RKO (cell line): ENCODE measurements around the gene GAGE13.
"Not testable (repeated sequence)": the region's sequence is repeated elsewhere in the genome, so short reads cannot be mapped to it uniquely, and the experiment has no call there.

Experiments
- DNase-seq: peaks from one replicate; pipeline ENCODE4 v3.0.0-alpha.2; 2016; ENCODE audit warnings: low spot score

Gene GAGE13

DNA sequence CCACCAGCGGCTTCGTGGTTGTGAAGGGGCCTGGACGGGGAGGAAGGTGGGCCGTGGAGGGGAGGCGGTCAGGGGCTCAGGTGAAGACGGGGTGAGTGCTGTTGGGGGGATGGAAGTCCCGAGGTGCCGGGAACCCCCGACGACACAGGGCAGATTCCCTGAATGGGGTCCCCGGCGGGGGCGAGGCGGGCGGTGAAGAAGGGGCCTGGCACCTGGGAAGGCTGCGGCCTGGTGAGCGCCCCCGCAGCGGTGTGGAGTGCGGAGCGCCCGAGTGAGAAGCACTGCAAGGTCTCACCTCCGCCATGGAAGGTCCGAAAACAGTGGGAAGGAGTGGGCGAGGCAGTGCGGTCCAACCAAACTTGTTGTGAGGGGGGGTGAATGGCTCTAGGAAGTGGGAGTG lies 459 bp downstream of the GAGE13 start:
- DNase-seq = not testable (repeated sequence)

DNA sequence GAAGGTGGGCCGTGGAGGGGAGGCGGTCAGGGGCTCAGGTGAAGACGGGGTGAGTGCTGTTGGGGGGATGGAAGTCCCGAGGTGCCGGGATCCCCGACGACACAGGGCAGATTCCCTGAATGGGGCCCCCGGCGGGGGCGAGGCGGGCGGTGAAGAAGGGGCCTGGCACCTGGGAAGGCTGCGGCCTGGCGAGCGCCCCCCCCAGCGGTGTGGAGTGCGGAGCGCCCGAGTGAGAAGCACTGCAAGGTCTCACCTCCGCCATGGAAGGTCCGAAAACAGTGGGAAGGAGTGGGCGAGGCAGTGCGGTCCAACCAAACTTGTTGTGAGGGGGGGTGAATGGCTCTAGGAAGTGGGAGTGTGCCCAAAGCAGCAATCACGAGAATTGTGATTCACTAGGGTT lies 10.1 kb downstream of the GAGE13 start:
- DNase-seq = not testable (repeated sequence)

DNA sequence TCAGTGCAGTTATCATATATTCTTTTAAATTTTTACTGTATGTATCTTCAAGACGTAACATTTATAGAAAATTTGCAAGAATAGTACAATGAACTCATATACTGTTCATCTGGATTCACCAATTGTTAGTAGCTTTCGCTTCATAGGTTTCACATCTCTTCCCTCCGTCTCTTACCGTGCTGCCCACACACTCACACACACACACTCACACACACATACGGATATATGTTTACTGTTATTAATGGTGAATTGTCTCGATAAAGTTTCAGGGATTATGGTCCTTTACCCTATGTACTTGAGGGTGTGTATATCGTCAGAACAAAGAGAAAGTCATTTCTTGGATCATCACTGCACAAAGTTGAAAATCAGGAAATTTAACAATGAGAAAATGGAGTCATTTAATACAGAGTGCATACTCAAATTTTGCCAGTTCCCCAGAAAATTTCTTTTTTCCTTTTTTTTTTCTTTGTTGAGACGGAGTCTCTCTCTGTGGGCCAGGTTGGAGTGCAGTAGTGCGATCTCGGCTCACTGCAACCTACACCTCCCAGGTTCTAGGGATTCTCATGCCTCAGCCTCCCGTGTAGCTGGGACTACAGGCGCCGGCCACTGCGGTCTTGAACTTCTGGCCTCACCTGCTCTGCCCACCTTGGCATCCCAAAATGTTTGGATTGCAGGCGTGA lies 13.3 kb downstream of the GAGE13 start:
- DNase-seq = not testable (repeated sequence)

DNA sequence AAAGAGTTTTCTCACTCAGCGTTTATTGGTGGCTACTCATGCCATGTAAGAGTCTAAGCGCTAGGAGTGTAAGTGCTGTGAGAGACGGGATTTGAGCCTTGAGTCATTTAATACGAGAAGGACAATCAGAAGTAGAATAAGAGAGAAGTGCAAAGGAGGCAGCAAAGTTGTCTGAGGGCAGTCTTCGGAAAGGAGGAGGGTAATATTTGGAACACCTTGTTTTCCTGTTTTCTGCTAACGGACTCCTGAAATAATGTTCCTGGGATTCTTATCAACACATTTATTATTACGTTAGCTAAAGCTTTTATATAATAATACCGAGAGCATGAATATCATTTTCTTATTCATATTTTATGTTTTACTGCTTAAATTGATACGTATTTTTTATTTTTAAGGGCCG lies 14.0 kb downstream of the GAGE13 start:
- DNase-seq = not testable (repeated sequence)

DNA sequence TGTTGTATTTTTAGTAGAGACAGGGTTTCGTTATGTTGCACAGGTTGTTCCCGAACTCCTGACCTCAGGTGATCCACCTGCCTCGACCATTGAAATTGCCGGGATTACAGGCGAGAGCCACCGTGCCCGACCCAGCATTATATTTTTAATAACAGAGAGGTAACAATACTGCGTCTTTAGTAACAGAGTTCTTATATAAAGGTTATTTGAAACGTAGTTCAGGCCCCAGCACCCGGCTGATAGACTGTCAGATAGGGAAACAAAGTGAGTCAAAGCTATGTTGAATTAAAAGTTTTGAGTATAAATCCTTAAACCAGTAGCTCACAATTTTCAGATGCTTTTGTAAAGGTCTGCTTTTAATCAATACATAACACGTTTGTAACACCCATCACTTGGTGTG lies 14.8 kb downstream of the GAGE13 start:
- DNase-seq = not testable (repeated sequence)
